ENCODE results near the gene NUMBL. TPM values are rescaled to one million over a fixed set of nuclear protein-coding genes. Genes with fewer than 3 reads are reported as not detected.

The NUMBL gene
- total and polyA plus RNA-seq, 2 of the 8 experiments (the other 6 are each of a cell fraction or from before 2014, with no cell fraction given) = 13.5 to 24.8 TPM

DNA sequence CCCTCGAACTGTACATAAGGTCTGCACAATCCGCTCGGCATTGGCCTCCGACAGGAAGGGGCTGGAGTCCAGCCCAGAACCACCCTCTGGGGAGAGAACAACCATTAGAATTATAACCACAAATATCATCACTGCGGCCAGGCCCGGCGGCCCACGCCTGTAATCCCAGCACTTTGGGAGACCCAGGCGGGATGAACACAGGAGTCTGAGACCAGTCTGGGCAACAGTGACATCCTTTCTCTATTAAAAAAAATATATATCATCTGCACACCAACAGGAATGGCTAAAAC lies 14.9 kb upstream of the NUMBL start:
- no peaks in the 10 kb centered on the region for H3K79me2 ChIP-seq (ENCODE audit: control insufficient read depth in 1 of 2, insufficient read depth in 2 of 2, low read length in 2 of 2)
- DNase-seq (ENCODE audit: low read depth in 1 of 2, low spot score in 2 of 2) (no peak), FAIRE-seq (no peak)
- H2BK5ac ChIP-seq (ENCODE audit: low read depth, low read length) = no peak overlapping the region
- H4K5ac ChIP-seq (ENCODE audit: insufficient read length, low read depth, low read length) = no peak overlapping the region
- no peak overlapping the region for H3K4me3 ChIP-seq (ENCODE audit: extremely low read depth in 1 of 4, insufficient read depth in 2 of 4, low read depth in 3 of 4, low read length in 4 of 4)
- no peak overlapping the region for H2BK20ac ChIP-seq (ENCODE audit: low read length)
- no peak overlapping the region for H3K9ac ChIP-seq (replicated peaks in 1 of 4; ENCODE audit: extremely low read depth in 1 of 4, low read depth in 3 of 4, low read length in 3 of 4)
- no peak overlapping the region for H2BK120ac ChIP-seq (replicated peaks; ENCODE audit: low read depth, low read length)
- no peak overlapping the region for H4K8ac ChIP-seq (ENCODE audit: extremely low read depth, insufficient read depth, low read length)
- ChIA-PET CTCF (ENCODE audit: partially characterized antibody) (interaction anchor here (2.4 kb wide), 1 partner anchor 42 kb away, joined by 12 read pairs; no protein-coding TSS in a partner anchor), POLR2A (ENCODE audit: partially characterized antibody) (no interaction called here)
- H3K79me1 ChIP-seq (ENCODE audit: low read depth, low read length) = no peaks in the 10 kb centered on the region
- TF ChIP-seq KDM1A (IDR thresholded peaks at IDR 0.05; ENCODE audit: borderline replicate concordance, low read length) (no peak), SP2 (IDR thresholded peaks at IDR 0.05; ENCODE audit: low read length) (no peak), POLR2A (IDR thresholded peaks at IDR 0.05; ENCODE audit: control extremely low read depth in 1 of 2, low read depth in 2 of 2, low read length in 2 of 2) (no peak)
- H2BK15ac ChIP-seq (ENCODE audit: low read length) = no peak overlapping the region
- H3K14ac ChIP-seq (ENCODE audit: insufficient read length) = no peak overlapping the region
- no peak overlapping the region for H3K27ac ChIP-seq (ENCODE audit: low read depth, low read length)
- H3K27me3 ChIP-seq (replicated peaks in 1 of 4; ENCODE audit: control insufficient read depth in 3 of 4, extremely low read depth in 1 of 4, insufficient read depth in 3 of 4, low read length in 3 of 4) = no peaks in the 10 kb centered on the region
- peaks cover 0 to 4% (median 1%) of the 10 kb centered on the region in 4 experiments; a peak in 5 of 7 replicates for H3K4me1 ChIP-seq (replicated peaks in 1 of 4; ENCODE audit: control insufficient read depth in 3 of 4, insufficient read depth in 4 of 4, low read length in 3 of 4)
- H3K18ac ChIP-seq (ENCODE audit: extremely low read depth, low read length) = no peak overlapping the region
- no peaks in the 10 kb centered on the region for H3K23me2 ChIP-seq (ENCODE audit: low read depth, low read length)
- no peak overlapping the region for H3K4me2 ChIP-seq (ENCODE audit: insufficient read depth in 1 of 2, low read depth in 2 of 2, low read length in 2 of 2)
- H2AK5ac ChIP-seq (ENCODE audit: low read depth, low read length) = no peak overlapping the region
- 95% methylated on average over 9 of the region's 9 CpGs; no CpG with 5 or more reads in 1 of the 2 experiments for WGBS, 2 experiments (ENCODE audit: extremely low coverage in 1 of 2, insufficient coverage in 1 of 2, insufficient read length in 1 of 2, insufficient replicate concordance in 2 of 2, low coverage in 1 of 2, low lambda C conversion rate in 2 of 2, missing lambda C conversion rate in 1 of 2)
- no peaks in the 10 kb centered on the region for H3K9me3 ChIP-seq (ENCODE audit: insufficient read depth in 2 of 2, low read depth in 1 of 2, low read length in 1 of 2)
- H4K91ac ChIP-seq (replicated peaks; ENCODE audit: insufficient read length, low read length) = no peak overlapping the region
- no peak overlapping the region for H2BK12ac ChIP-seq (ENCODE audit: low read depth, low read length)
- H3K36me3 ChIP-seq (ENCODE audit: control insufficient read depth in 2 of 4, insufficient read depth in 4 of 4, low read length in 3 of 4) = peaks cover 12 to 40% (median 29%) of the 10 kb centered on the region in 4 experiments; a peak in 7 of 8 replicates
- no peak overlapping the region for H3K56ac ChIP-seq (replicated peaks; ENCODE audit: insufficient read length, low read depth, low read length)
- peaks cover 0 to 6% of the 10 kb centered on the region in 2 experiments for H4K20me1 ChIP-seq (replicated peaks in 1 of 2; ENCODE audit: control insufficient read depth in 1 of 2, insufficient read depth in 2 of 2, low read length in 2 of 2)
- H2AFZ ChIP-seq (ENCODE audit: low read length) = no peak overlapping the region
- H3K4ac ChIP-seq (replicated peaks; ENCODE audit: insufficient read length, low read depth, low read length) = no peak overlapping the region
- H3K23ac ChIP-seq (ENCODE audit: insufficient read length) = no peak overlapping the region
